HPDE6-E6E7 (cell line): ENCODE results near the gene FAM13C.

Experiments
- DNase-seq: peaks from one replicate; pipeline ENCODE4 v3.0.0; 2011; ENCODE audit warnings: missing footprints; ENCODE audit errors: extremely low spot score

Gene FAM13C

GRCh38 chr10:59315465-59315864, 46.9 kb downstream of the FAM13C start:
- DNase-seq = no peak

- DNase-seq = no peak
Observed at GRCh38 chr10:59314268-59314667, 48.1 kb downstream of the FAM13C start.

DNA sequence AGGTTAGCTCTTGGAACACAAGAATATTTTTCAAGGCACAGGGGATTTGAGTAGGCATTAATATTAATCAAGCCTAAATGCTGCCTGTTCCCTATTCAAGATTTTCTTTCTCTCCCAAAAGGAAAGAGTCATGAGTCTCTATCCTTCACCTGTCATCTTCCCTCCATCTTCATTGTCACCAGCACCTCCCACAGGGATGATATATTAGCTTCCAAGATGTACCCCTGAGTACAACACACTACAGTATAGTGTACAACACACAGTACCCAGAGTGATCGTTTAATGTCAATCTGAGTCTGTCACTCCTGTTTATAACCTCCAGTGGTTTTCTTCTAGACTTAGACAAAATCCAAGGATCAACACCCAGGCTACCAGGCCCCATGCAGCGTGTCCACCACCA, 50.1 kb downstream of the FAM13C start:
- no peak for DNase-seq

GRCh38 chr10:59311025-59311424, 51.3 kb downstream of the FAM13C start:
- DNase-seq = no peak

DNA sequence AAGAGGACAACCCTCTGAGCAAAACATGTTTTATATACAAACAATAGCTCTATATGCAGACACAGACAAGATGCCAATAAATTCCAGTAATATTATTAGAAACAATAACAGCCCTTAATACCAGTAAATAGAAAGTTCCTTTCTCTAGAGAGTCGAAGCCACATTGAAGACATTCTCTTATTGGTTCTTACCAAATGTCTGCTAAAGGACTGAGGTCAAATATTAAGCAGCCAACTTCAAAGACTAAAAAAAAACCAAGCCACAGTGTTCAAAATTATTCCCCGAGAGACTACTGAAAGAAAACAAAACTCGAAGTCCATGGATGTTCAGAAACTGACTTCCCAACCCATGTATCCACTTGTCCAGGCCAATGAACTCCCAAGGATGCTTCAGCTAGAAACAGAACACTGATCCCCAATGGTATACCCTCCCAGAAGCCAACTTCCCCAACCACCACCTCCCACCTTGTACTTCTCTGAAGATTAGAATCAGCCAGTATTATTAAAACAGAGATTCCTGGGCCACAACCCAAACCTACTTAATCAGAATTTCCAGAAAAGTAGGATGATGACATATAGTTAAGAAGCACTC, 51.9 kb downstream of the FAM13C start:
- DNase-seq = no peak

- no peak for DNase-seq
Observed at GRCh38 chr10:59304521-59305097, 57.7 kb downstream of the FAM13C start.

DNA sequence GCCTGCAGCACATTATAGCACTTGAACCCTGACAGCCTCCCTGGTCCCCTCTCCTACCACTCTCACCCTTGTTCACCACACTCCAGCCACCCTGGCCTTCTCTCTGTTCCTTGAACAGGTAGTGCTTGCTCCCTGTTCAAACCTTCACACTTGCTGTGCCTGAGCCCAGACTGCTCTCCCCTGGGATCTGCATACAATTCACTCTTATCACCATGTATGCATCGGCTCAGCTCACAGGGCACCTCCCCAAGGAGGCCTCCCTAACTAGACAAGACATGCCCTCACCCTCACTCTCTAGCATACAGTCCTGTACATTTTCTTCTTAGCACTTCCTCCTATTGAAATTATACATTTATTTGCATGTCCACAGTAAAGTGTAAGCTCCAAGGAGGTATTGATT, 59.3 kb downstream of the FAM13C start:
- peak; percentile 16 for DNase-seq

GRCh38 chr10:59302381-59302780, 60.0 kb downstream of the FAM13C start:
- no peak for DNase-seq

DNA sequence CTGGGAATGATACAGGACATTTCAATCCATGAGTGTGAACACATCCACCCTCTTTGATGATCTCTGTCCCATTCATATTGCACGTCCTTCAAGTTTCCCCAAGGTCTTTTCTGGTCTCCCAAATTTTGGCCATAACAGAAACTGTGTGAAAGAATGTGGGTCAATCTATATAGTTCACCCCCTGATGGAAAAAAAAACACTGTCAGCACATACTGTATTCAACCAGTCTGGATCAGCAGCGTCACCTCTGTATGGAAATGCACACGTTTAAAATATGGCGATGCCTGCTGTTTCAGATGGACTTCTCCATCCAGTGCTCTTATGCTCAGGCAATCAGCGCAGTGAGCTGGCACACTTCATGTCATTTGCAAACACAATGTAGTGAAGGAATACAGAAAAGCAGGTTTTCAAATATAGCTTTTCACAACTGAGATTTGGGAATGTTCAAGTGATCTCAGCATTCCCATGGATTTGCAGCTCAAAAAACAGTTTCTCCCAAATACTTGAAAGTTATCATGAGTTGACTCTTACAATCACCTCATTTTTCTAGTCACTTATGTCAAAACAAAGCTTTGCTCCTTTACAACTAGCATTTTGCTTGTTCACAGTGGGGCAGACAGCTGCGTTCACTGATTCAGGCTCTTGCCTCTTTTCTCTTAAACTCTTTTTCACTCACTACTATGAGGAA, 61.1 kb downstream of the FAM13C start:
- no peak for DNase-seq

DNA sequence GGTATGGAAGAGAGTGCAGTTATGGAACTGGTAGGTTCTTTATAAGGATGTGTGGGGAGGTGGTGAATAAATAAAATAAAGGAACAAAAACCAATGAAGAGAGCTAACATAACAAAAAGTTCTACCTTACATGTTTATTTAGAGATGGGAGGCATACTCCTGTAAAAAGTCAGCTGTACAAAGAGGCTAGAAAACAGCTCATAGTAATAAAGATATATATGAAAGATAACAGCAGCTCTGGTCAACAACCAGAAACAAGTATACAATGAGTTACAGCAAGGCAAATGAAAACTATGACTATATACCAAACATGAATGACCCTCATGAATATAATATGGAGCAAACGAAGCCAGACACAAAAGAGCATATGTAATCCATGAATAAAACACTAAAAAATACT, 62.0 kb downstream of the FAM13C start:
- DNase-seq = no peak

DNA sequence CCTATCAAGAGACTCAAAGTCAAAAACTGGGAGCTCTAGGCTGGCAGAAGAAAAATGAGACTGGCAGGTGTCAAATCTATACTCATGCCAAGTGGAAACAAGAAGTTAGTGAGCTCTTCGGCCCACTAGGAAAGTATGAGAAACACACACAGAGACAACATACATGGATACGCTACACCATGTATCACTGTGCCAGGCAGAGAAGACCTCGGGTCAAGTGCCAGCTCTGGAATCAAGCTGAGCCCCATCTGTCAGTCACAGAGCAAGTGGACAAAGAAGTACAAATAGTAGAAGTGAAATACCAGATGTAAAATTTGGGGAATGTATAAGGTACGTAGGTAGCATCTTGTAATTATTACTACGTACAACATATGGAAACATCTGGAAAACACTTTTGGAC, 62.4 kb downstream of the FAM13C start:
- DNase-seq = no peak

- DNase-seq = peak; percentile 16
Observed at GRCh38 chr10:59290448-59290847, 71.9 kb downstream of the FAM13C start.

GRCh38 chr10:59289853-59290252, 72.5 kb downstream of the FAM13C start:
- DNase-seq = no peak

DNA sequence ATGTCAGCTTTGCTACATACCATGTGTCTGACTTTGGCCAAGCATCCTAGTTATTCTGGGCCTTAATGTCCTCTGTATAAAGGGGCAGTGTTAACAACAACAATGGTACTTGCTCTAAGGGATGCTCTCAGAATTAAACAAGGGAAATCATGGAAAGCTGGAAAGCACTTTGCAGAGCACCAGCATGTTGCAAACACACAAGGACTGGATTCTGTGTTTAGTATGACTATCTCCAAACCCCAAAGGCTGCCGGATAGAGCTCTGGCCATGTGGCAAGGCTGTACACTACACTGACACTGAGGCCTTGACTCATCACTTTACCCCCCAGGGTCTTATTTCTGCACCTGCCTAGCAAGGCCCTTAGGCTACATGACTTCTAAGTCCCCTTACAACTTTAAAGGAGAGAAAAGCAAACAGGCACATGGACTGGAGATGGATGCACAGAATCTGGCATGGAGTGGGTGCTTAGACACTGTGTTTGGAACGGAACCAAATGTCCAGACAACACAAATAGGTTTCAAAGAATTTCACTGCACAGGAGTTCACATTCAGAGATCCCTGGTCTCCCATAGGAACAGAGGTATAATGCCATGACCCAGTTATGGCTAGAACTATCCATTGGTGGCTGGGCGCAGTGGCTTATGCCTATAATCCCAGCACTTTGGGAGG, 74.6 kb downstream of the FAM13C start:
- DNase-seq = no peak

DNA sequence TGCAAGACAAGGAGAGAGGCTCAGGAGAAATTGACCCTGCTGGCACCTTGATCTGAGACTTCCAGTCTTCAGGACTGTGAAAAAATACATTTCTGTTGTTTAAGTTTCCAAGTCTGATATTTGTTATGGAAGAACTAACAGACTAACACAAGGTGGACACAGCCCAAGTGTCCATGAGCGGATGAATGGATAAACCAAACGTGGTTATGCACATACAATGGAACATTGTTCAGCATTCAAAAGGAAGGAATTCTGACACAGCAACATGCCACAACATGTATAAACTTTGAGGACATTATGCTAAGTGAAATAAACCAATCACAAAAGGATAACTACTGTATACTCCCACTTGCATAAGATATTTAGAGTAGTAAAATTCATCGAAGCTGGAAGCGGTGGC, 76.5 kb downstream of the FAM13C start:
- DNase-seq = no peak

DNA sequence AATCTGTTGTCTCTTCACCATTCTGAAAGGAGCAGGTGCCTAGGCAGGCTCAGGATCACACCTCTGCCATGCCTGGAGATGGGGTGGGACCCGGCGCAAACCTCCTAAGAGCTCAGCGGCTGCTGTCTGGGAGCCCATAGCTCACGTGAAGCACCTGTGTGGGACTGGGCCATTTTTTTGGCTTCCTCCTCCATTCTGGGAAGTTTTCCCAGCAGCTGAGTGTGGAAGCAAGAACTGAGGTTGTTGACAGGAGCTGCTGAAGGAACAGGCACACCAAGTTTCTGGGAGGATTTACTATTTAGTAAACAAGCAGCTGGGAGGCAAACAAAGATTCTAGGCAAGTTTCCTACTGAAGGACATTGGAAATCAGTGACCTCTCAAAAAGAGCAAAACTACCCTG, 77.3 kb downstream of the FAM13C start:
- DNase-seq = no peak

DNA sequence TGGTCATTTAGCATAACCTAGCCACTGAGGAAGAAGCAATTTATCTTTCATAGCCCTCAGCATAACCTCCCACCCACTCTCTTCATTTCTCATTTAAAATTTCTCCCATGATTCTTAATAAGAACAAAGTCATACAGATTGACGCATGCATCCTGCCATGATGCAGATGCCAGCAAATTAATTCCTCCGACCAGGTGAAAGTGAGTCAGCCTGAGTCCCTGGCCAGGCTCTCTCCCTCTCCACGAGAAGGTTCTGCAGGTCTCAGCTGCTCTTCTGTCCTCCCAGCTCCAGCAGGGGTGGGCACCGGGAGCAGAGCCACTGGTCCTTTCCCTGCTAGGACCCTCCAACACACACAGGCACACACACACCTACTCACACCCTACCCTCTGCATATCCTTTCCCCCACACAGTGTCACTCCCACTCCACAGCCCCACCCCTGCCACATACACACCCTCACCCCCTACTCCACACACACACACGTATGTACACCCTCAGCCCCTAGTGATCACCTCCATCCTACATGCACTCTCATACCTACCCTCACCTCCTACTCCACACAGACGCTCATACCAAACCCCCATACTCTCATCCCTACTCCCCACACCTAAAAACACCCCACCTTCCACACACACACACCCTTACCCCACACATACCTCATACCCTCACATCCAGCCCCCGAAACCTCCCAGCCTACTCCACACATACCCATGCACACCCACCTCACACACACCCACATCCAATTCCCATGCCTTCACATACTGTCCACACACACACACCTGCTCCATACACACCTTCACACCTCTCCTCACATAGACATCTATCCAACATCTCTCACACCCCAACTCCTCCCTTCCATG, 78.0 kb downstream of the FAM13C start:
- no peak for DNase-seq

GRCh38 chr10:59283456-59284091, 78.8 kb downstream of the FAM13C start:
- DNase-seq = no peak

GRCh38 chr10:59281861-59282260, 80.5 kb downstream of the FAM13C start:
- DNase-seq = no peak

GRCh38 chr10:59279991-59280505, 82.3 kb downstream of the FAM13C start:
- no peak for DNase-seq

DNA sequence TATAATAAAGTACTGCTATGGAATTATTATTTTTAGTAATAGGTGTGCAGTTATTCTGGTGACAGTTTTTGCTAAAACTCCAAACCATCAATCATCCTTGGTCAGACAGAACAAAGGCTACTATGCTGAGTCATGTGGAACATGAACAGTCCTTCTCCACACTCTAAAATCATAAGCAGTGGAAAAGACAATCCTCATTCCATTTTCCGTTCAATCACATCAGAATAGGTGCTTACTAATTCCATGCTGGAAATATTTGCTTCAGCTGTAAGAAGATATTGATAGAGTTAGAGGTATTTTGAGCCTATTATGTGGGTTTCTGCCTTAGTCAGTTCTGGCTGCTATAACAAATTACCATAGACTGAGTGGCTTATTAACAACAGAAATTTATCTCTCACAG, 82.9 kb downstream of the FAM13C start:
- no peak for DNase-seq
